Measurements from ENCODE around the gene BID.

DNA sequence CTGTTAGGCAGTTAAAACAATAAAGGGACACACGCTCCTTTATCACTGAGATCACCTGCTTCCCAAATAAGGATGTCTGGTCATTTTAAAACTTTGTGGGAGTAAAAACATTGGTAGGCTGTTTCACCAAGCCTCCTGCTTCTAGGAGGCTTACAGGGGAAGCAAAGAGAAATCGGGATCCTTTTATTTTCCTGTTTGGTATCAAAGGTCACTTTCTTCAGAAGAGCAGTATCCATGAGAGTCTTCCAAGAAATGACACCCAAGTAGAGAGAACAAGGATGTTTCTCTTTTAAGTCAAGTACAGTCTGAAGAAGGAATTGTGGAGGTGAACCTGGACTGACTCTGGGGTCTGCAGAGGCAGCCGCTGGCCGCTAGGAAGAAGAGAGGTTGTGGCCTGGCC lies 36.9 kb upstream of the BID start:
- TF ChIP-seq, protein P1, sequence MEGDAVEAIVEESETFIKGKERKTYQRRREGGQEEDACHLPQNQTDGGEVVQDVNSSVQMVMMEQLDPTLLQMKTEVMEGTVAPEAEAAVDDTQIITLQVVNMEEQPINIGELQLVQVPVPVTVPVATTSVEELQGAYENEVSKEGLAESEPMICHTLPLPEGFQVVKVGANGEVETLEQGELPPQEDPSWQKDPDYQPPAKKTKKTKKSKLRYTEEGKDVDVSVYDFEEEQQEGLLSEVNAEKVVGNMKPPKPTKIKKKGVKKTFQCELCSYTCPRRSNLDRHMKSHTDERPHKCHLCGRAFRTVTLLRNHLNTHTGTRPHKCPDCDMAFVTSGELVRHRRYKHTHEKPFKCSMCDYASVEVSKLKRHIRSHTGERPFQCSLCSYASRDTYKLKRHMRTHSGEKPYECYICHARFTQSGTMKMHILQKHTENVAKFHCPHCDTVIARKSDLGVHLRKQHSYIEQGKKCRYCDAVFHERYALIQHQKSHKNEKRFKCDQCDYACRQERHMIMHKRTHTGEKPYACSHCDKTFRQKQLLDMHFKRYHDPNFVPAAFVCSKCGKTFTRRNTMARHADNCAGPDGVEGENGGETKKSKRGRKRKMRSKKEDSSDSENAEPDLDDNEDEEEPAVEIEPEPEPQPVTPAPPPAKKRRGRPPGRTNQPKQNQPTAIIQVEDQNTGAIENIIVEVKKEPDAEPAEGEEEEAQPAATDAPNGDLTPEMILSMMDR (IDR thresholded peaks at IDR 0.05), result no peak
- no peak for TF ChIP-seq TCF7L2 (IDR thresholded peaks at IDR 0.05; ENCODE audit: low read depth, low read length)
- no peak for TF ChIP-seq REST (IDR thresholded peaks at IDR 0.05; ENCODE audit: insufficient read depth in 1 of 2, low read depth in 2 of 2, low read length in 1 of 2)
- TF ChIP-seq POLR2AphosphoS5 (IDR thresholded peaks at IDR 0.05; ENCODE audit: low read depth, low read length), result no peak
- TF ChIP-seq SIN3A (IDR thresholded peaks at IDR 0.05; ENCODE audit: borderline replicate concordance, insufficient read depth, low read depth, low read length), result no peak
